GM18873 (cell line): Measurements from ENCODE around the gene ZFP69.

Experiments used
- ATAC-seq: cut with Tn5 transposase; IDR thresholded peaks from one replicate; pipeline ENCODE4 v1.9.1; 2021; ENCODE audit warnings: mild to moderate bottlenecking, moderate library complexity, moderate number of reproducible peaks; ENCODE audit not compliant: unreplicated experiment, low FRiP score

Gene ZFP69

DNA sequence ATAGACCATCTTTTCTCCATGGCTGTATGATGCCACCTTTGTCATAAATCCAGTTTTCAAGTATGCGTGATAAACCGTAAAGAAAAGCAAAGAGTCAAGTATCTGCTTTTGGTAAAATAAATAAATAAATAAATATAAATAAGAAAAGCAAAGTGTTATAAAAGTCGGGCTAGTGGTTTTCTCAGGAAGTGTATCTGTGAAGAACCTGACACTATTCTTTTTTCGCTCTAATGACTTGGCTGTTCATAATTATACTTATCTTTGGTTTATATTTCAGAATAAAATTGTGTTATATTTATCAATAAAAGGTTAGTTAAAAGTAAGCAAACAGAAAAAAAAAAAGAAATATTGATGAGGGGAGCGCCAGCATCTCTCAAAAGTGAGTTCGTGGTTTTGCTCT, 30.9 kb downstream of the ZFP69 start:
- ATAC-seq, result no peak

DNA sequence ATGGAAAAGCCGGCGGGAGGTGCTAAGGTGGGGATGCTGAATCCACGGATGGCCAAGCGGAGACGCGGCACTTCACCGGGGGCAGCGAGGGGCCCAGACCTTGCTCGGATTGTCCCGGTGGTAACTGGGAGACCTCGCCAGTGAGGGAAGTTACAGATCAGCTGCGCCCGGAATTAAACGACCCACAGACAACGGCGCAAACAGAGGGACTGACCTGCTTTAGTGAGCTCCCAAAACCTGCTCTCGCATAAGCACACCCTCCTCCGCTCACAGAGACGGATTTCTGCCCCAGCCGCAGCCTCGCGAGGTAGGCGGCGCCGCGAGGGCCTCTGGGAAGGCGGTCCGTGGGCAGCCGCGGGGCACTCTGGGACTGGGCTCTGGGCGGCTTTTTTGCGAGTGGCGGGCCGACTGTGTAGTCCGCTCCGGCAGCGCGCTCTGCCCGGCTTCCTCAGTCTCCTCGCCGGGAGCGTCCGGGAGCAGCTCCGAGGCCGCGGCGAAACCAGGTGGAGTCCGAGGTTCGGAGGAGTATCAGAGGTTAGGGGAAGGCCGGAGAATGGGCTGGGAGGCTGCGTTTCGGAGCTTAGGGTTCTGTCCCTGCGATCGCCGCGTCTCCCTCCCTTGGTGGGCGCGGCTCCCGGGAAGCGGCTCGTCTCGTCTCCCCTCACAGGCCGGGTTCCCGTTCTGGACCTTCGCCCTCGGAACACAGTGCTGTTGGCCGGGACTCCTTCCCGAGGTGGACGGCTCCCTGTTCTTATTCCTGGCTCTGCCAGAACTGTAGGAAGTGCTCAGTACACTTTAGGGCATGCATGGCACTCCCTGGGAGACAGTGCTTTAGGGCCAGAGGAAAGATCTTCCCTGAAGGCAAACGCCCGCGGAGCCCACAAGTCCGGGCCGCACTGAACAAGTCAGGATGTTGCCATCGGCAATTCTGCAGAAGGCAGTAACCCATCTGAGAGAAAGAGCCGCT, 31.6 kb downstream of the ZFP69 start, which contains the start of gene EXO5:
TSS of gene EXO5 (plus strand) at position 393 of the 967 bp plus-strand sequence. CDS start 5,778 bp downstream, outside the sequence.
- no peak for ATAC-seq

DNA sequence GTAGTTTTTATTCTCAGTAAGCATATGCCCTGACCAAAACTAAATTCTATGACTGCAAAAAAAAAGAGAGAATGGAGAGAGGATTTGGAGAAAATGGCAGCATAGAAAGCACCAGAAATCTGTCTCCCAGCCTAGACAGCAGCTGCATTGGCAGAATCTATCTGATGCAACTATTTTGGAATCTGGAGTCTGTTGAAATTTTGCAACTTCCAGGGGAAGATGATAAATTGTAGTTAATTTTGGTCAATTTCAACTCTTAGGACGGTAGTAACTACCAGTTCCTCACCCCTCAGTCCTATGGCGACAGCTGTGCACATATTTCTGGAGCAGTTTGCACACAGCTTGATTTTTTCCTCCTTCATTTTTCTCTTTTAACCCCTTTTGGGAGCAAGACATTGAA, 42.4 kb downstream of the ZFP69 start:
- ATAC-seq, result no peak

DNA sequence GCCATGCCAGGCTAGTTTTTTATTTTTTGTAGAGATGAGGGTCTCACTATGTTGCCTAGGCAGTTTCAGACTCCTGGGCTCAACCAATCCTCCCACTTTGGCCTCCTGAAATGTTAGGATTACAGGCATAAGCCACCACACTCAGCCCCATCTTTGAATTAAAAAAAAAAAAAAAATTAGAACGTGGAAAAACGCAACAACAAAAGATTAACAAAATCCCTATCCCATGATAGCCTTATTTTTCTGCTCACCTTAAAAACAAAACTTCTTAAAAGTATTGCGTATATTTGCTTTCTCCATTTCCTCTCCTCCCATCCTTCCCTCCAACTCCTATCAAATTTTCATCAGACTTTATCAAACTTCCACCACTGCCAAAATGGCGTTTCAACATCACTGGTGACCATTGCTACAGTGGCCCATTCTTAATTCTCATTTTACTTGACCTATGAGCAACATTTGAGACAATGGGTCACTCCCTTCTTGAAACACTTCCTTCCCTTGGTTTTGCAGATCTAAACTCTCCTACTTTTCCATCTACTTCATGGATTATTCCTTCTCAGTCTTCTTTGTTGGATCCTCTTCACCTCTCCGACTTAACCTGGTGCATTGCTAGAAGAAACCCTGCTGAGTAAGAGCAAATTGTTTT, 53.8 kb downstream of the ZFP69 start:
- no peak for ATAC-seq

DNA sequence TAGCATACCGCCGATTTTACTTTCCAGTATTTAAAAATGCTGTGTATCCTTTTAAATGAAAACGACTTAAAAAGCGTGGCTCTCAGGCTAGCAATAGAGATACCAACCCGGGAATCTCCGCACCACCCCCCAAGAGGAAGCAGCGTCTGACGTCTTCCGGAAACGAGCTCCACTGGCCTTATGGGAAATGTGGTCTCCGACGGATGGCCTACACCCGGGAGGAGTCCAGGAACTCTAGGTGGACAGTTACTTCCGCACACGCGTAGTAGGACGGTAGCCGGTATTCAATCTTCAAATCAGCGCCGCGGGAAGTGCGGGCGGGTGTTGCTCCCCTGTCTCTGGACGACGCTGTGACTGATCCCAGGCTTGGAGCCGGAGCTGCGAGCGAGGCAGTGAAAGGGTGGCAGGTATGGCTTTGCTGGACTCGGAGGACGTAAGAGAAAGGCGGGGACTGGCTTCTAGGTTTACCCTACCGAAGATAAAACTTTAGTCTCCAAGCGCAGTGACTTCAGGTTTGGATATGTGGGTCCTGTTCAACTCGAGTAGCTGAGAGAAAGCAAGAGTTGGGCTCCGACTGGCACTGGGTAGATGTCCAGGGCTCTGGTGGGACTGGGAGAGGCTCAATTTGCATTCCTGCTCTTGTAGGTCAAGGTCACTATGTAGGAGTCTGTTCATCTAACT, 54.4 kb downstream of the ZFP69 start, which contains the start of gene ZNF684:
TSS of gene ZNF684 (plus strand) at position 257 of the 681 bp plus-strand sequence. CDS start 1,530 bp downstream, outside the sequence.
- ATAC-seq, result peak; percentile 87

DNA sequence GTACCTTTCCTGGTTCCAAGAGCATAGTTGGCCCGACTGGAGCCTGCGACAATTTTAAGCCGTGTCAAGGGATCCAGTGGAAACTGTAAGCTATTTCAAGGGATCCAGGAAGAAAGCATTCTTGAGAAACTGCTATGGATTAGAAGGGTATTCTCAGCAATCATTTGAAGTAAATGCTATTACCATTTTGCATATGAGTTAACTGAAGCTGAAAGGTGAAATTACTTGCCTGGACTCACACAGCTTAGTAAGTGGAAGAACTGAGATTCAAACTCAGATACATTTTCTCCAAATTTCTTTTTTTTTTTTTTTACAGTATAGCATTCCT, 54.9 kb downstream of the ZFP69 start:
- ATAC-seq, result no peak

DNA sequence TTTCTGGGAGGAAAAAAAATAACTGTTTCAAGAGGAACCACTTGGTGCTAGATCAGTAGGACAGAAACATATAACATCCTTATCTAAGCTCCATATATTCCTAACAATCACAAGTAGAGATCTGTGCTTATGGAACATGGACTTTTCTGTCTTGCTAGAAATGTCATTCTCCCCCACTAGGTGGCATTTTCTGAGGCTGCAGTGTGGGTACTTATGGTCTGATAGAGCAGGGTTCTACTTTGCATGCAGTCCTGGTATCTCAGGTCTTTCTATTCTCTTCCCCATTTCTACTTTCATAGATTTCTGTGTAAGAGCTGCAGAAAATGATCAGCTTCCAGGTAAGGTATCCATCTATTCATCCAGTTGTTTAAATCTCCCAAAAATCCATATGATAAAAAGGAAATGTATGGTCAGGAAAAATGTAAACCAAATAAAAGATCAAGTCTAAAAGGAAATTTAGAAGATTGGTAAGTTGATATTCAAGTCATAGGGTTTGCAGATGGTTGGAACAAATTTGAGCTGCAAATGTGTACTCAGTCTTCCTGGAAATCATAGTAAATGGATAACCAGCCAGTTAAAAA, 55.8 kb downstream of the ZFP69 start:
- no peak for ATAC-seq

DNA sequence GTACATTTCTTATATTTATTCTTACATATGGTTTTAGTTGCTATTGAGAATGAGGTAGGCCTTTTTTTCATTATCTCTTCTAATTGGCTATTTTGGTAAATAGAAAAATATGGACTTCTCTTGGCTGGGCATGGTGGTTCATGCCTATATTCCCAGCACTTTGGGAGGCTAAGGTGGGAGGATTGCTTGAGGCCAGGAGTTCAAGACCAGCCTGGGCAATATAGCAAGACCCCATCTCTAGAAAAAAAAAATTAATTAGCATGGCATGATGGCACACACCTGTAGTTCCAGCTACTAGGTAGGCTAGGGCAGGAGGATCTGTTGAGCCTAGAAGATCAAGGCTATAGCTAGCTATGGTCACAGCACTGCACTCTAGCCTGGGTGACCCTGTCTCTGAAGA, 57.5 kb downstream of the ZFP69 start:
- ATAC-seq, result no peak

DNA sequence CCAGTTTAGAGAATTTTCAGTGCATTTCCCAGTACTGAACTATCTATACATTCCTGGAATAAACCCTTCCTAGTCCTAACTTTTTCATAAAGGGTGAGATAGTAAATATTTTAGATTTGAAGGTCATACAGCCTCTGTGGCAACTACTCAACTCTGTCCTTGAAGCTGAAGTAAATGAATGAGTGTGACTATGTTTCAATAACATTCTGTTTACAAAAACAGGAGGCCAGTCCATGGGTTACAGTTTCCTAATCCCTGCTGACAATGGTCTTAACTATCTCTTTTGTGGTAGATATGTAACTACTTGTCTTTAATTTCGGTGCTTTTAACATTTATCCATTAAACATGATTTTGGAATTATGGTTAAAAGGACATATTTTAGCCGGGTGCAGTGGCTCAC, 58.6 kb downstream of the ZFP69 start:
- no peak for ATAC-seq

DNA sequence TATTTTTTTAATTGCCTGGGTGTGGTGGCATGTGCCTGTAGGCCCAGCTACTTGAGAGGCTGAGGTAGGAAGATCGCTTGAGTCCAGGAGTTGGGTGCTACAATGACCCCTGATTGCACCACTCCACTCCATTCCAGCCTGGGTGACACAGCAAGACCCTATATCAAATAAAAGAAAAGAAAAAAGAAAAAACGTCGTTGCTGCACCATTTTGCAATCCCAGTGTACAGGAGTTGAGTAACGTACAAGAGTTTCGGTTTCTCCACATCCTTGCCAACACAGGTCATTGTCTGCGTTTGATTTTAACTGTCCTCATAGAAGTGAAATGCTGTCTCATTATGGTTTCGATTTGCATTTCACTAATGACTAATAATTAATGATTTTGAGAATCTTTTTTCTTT, 62.2 kb downstream of the ZFP69 start:
- no peak for ATAC-seq
